Liver (tissue), 9 donors: ENCODE data around the gene GRM2. TPM values are rescaled to one million over a fixed set of nuclear protein-coding genes. Genes with fewer than 3 reads are reported as not detected.
A peak's percentile ranks its signal among the peaks of the same experiment; 100 is the strongest.

Source experiments
- DNase-seq: peaks from one replicate; pipeline ENCODE4 v3.0.0-alpha.2; 2017; ENCODE audit warnings: low spot score
- H3K27ac ChIP-seq, 2 donors: one replicate each; pipeline ENCODE4 v1.7.0; 2013; ENCODE audit warnings: inconsistent platforms in 2 of 2, low read length in 2 of 2, control low read depth in 1 of 2, low read depth in 1 of 2, mild to moderate bottlenecking in 1 of 2
- H3K27me3 ChIP-seq, 4 donors: one replicate each; pipeline versions ENCODE4 v1.6.1 to v1.7.0; 2013; ENCODE audit warnings: low read length in 3 of 4, inconsistent platforms in 1 of 4, mild to moderate bottlenecking in 1 of 4, moderate library complexity in 1 of 4; ENCODE audit not compliant: control insufficient read depth in 4 of 4, insufficient read depth in 4 of 4
- H3K36me3 ChIP-seq, 4 donors: one replicate each; pipeline versions ENCODE4 v1.6.1 to v1.7.0; 2013; ENCODE audit warnings: low read length in 3 of 4, mild to moderate bottlenecking in 3 of 4, low read depth in 1 of 4, moderate library complexity in 1 of 4; ENCODE audit not compliant: control insufficient read depth in 4 of 4, insufficient read depth in 3 of 4
- H3K4me1 ChIP-seq, 4 donors: one replicate each; pipeline versions ENCODE4 v1.6.1 to v1.7.0; 2013; ENCODE audit warnings: low read length in 3 of 4, mild to moderate bottlenecking in 3 of 4, moderate library complexity in 1 of 4; ENCODE audit not compliant: control insufficient read depth in 4 of 4, insufficient read depth in 4 of 4
- H3K4me3 ChIP-seq, 3 donors: one replicate each; pipeline versions ENCODE4 v1.6.1 to v1.7.0; 2013; ENCODE audit warnings: low read length in 3 of 3, control low read depth in 1 of 3, low read depth in 1 of 3, mild to moderate bottlenecking in 1 of 3
- H3K9ac ChIP-seq, 2 donors: one replicate each; pipeline ENCODE4 v1.7.0; 2013; ENCODE audit warnings: low read length in 2 of 2, mild to moderate bottlenecking in 2 of 2, moderate library complexity in 2 of 2, control low read depth in 1 of 2, low read depth in 1 of 2
- H3K9me3 ChIP-seq, 4 donors: one replicate each; pipeline versions ENCODE4 v1.6.1 to v1.7.0; 2013; ENCODE audit warnings: low read length in 3 of 4; ENCODE audit not compliant: control insufficient read depth in 4 of 4
- EGR1 ChIP-seq, 2 donors: IDR thresholded peaks; 2 replicates each; pipeline ENCODE4 v1.6.1; 2016 to 2018; ENCODE audit warnings: antibody characterized with exemption in 2 of 2, low read depth in 2 of 2
- FOXA1 ChIP-seq: IDR thresholded peaks from 2 replicates; pipeline ENCODE4 v1.6.1; 2016; ENCODE audit warnings: antibody characterized with exemption
- FOXA2 ChIP-seq: IDR thresholded peaks from 2 replicates; pipeline ENCODE4 v1.6.1; 2016; ENCODE audit warnings: antibody characterized with exemption
- GABPA ChIP-seq, 2 donors: IDR thresholded peaks in 1 of 2; conservative IDR thresholded peaks in 1 of 2; 2 replicates each; pipeline ENCODE4 v1.6.1; 2016; ENCODE audit warnings: antibody characterized with exemption in 2 of 2, mild to moderate bottlenecking in 1 of 2, moderate library complexity in 1 of 2
- HNF4G ChIP-seq: IDR thresholded peaks from 2 replicates; pipeline ENCODE4 v1.6.1; 2016; ENCODE audit warnings: antibody characterized with exemption
- JUND ChIP-seq, 2 donors: IDR thresholded peaks; 2 replicates each; pipeline ENCODE4 v1.6.1; 2016; ENCODE audit warnings: antibody characterized with exemption in 2 of 2
- NR2F2 ChIP-seq: IDR thresholded peaks from 2 replicates; pipeline ENCODE4 v1.6.1; 2016; ENCODE audit warnings: antibody characterized with exemption
- RAD21 ChIP-seq, 2 donors: IDR thresholded peaks; 2 replicates each; pipeline ENCODE4 v1.6.1; 2016; ENCODE audit warnings: antibody characterized with exemption in 2 of 2, mild to moderate bottlenecking in 2 of 2
- RXRA ChIP-seq, 2 donors: IDR thresholded peaks; 2 replicates each; pipeline ENCODE4 v1.6.1; 2017 to 2018; ENCODE audit warnings: antibody characterized with exemption in 2 of 2, mild to moderate bottlenecking in 1 of 2
- SP1 ChIP-seq: IDR thresholded peaks from 2 replicates; pipeline ENCODE4 v1.6.1; 2018; ENCODE audit warnings: antibody characterized with exemption, mild to moderate bottlenecking
- TAF1 ChIP-seq: conservative IDR thresholded peaks from 2 replicates; pipeline ENCODE4 v1.6.1; 2016; ENCODE audit warnings: antibody characterized with exemption, mild to moderate bottlenecking
- YY1 ChIP-seq: IDR thresholded peaks from 2 replicates; pipeline ENCODE4 v1.6.1; 2016; ENCODE audit warnings: antibody characterized with exemption, mild to moderate bottlenecking
- WGBS: extraction: QIAGEN DNeasy Blood & Tissue Kit; methylation state at CpG from one replicate; pipeline ENCODE4 v1.1.7; 2013; 5-methylcytosine and 5-hydroxymethylcytosine counted together
- polyA plus RNA-seq, 2 donors: library from polyadenylated mRNA; stranded (reverse) in 1 of 2; unstranded in 1 of 2; fragments of 200-250 nt in 1 of 2; fragments of >200 nt in 1 of 2; fragmentation: Nextera tagmentation in 1 of 2; extraction: Ambion mirVana in 1 of 2; gene quantifications; one replicate each; pipeline versions ENCODE4 v1.2.1 to v1.2.3, GENCODE V29; 2013 to 2015
- total RNA-seq, 2 donors: library from RNA; depleted of rRNA; stranded (reverse); fragments of >200 nt; gene quantifications; one replicate each; pipeline ENCODE4 v1.2.3, GENCODE V29; 2014
- TF ChIP-seq, protein P1 (sequence below): IDR thresholded peaks from 2 replicates; pipeline ENCODE4 v1.6.1; 2016; ENCODE audit warnings: antibody characterized with exemption
- TF ChIP-seq, protein P2 (sequence below): IDR thresholded peaks from 2 replicates; pipeline ENCODE4 v1.6.1; 2016; ENCODE audit warnings: antibody characterized with exemption, mild to moderate bottlenecking
- TF ChIP-seq, protein P3 (sequence below): fragments of 150-350 bp; IDR thresholded peaks from 2 replicates; pipeline ENCODE4 v1.5.1; 2017; ENCODE audit warnings: improper control_type of control experiment, low read depth, low read length; ENCODE audit not compliant: missing input control
- donor health status: healthy.
- donor health status: healthy.
- donor health status: healthy.
- donor health status: healthy.
- donor health status: healthy.

Gene GRM2
- total and polyA plus RNA-seq, 4 donors, result 0.02 to 0.08 TPM; not detected in 2

DNA sequence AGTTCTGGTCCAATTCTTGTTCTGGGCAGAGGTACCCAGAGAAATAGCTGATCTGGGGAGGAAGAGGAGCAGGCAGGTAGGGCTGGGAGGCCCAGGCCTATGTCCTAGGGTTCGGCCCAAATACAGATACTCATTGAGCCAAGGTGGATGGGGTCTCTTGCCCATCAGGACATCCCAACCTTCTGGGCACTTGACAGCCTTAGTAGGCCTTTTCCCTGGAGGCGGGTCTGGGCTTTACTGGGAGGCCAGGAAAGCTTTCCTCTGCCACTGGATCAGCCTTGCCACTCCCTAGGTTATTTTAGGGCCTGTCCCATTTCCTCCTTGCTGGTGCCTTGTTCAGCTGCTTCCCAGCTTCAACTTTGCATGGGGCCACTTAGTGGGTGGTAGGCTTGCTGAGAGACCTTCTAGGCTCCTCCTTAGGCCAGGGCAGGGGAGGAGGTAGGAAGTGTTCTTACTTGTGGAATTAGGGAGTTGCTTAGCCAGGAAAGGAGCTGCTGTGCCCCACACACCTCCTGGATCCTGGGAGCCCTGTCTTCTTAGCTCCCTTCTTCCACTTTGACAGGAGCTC is 26.1 kb upstream of the GRM2 start:
- Histone ChIP-seq H3K9ac (no peak overlapping the region), H3K27me3 (no peaks in the 10 kb centered on the region), H3K36me3 (peaks cover 2 to 28% (median 9%) of the 10 kb centered on the region in 4 donors), H3K27ac (no peak overlapping the region), H3K9me3 (no peaks in the 10 kb centered on the region), H3K4me3 (no peak overlapping the region), H3K4me1 (peaks cover 2 to 18% (median 15%) of the 10 kb centered on the region in 4 donors)
- no peak for DNase-seq
- TF ChIP-seq RXRA (IDR thresholded peaks at IDR 0.05), result no peak
- no peak for TF ChIP-seq SP1
- TF ChIP-seq, protein P1, sequence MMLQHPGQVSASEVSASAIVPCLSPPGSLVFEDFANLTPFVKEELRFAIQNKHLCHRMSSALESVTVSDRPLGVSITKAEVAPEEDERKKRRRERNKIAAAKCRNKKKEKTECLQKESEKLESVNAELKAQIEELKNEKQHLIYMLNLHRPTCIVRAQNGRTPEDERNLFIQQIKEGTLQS, result no peak
- no peak for TF ChIP-seq FOXA2
- TF ChIP-seq RAD21 (IDR thresholded peaks at IDR 0.05), result no peak
- TF ChIP-seq TAF1, result no peak
- no peak for TF ChIP-seq FOXA1
- no peak for TF ChIP-seq EGR1 (IDR thresholded peaks at IDR 0.05; ENCODE audit: low read depth in 2 of 2)
- TF ChIP-seq NR2F2, result no peak
- TF ChIP-seq HNF4G, result no peak
- TF ChIP-seq YY1, result no peak
- TF ChIP-seq JUND (IDR thresholded peaks at IDR 0.05), result no peak
- TF ChIP-seq, protein P2, sequence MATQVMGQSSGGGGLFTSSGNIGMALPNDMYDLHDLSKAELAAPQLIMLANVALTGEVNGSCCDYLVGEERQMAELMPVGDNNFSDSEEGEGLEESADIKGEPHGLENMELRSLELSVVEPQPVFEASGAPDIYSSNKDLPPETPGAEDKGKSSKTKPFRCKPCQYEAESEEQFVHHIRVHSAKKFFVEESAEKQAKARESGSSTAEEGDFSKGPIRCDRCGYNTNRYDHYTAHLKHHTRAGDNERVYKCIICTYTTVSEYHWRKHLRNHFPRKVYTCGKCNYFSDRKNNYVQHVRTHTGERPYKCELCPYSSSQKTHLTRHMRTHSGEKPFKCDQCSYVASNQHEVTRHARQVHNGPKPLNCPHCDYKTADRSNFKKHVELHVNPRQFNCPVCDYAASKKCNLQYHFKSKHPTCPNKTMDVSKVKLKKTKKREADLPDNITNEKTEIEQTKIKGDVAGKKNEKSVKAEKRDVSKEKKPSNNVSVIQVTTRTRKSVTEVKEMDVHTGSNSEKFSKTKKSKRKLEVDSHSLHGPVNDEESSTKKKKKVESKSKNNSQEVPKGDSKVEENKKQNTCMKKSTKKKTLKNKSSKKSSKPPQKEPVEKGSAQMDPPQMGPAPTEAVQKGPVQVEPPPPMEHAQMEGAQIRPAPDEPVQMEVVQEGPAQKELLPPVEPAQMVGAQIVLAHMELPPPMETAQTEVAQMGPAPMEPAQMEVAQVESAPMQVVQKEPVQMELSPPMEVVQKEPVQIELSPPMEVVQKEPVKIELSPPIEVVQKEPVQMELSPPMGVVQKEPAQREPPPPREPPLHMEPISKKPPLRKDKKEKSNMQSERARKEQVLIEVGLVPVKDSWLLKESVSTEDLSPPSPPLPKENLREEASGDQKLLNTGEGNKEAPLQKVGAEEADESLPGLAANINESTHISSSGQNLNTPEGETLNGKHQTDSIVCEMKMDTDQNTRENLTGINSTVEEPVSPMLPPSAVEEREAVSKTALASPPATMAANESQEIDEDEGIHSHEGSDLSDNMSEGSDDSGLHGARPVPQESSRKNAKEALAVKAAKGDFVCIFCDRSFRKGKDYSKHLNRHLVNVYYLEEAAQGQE, result no peak
- TF ChIP-seq GABPA (IDR thresholded peaks at IDR 0.05 in 1 of 2, conservative IDR thresholded peaks at IDR 0.05 in 1 of 2), result no peak
- 95% methylated on average over 2 of the region's 2 CpGs for WGBS

DNA sequence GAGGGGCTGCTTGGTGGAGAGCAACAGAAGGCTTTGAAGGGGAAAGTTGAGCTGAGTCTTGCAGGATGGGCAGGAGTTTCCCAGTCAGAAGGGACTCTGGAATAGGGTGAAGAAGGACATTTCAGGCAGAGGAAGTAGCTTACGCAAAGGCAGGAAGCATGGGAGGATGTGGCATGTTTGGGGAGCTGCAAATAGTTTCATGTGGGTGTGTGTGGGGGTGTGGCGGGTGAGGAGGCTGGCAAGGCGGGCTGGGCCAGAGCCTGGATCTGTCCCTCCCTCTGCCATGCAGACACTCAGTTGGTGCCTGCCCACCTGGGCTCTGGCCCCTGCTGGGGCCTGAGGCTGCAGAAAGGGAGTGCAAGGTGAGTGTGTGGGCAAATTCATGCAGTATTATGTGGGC is 25.4 kb upstream of the GRM2 start:
- H3K27ac ChIP-seq, result peak overlapping the region in 1 of 2 donors; percentile 28
- no peak overlapping the region for H3K4me3 ChIP-seq
- no peaks in the 10 kb centered on the region for H3K27me3 ChIP-seq
- H3K9ac ChIP-seq, result no peak overlapping the region
- DNase-seq, result no peak
- TF ChIP-seq TAF1 (no peak), FOXA1 (no peak), HNF4G (no peak), NR2F2 (no peak), GABPA (IDR thresholded peaks at IDR 0.05 in 1 of 2, conservative IDR thresholded peaks at IDR 0.05 in 1 of 2) (no peak), SP1 (no peak), JUND (IDR thresholded peaks at IDR 0.05) (no peak), FOXA2 (no peak)
- TF ChIP-seq, protein P3, sequence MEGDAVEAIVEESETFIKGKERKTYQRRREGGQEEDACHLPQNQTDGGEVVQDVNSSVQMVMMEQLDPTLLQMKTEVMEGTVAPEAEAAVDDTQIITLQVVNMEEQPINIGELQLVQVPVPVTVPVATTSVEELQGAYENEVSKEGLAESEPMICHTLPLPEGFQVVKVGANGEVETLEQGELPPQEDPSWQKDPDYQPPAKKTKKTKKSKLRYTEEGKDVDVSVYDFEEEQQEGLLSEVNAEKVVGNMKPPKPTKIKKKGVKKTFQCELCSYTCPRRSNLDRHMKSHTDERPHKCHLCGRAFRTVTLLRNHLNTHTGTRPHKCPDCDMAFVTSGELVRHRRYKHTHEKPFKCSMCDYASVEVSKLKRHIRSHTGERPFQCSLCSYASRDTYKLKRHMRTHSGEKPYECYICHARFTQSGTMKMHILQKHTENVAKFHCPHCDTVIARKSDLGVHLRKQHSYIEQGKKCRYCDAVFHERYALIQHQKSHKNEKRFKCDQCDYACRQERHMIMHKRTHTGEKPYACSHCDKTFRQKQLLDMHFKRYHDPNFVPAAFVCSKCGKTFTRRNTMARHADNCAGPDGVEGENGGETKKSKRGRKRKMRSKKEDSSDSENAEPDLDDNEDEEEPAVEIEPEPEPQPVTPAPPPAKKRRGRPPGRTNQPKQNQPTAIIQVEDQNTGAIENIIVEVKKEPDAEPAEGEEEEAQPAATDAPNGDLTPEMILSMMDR, result no peak
- TF ChIP-seq, protein P1, result no peak
- TF ChIP-seq, protein P2, result no peak
- H3K4me1 ChIP-seq, result peaks cover 4 to 18% (median 15%) of the 10 kb centered on the region in 4 donors
- H3K9me3 ChIP-seq, result no peaks in the 10 kb centered on the region
- 61% methylated on average over 3 of the region's 3 CpGs for WGBS
- peaks cover 2 to 27% (median 10%) of the 10 kb centered on the region in 4 donors for H3K36me3 ChIP-seq
